Measurements from ENCODE around the gene MC5R.

GRCh38 chr18:13791181-13791580, 32.8 kb upstream of the MC5R start:
- TF ChIP-seq CTCF (IDR thresholded peaks at IDR 0.05) (no peak), POLR2A (IDR thresholded peaks at IDR 0.05) (no peak)

All from testis (tissue), 2 donors.